HG02885 (cell line): ENCODE results near the gene AUTS2.

ENCODE experiments used
- ATAC-seq: cut with Tn5 transposase; IDR thresholded peaks from one replicate; pipeline ENCODE4 v1.9.1; 2021; ENCODE audit warnings: mild to moderate bottlenecking; ENCODE audit not compliant: unreplicated experiment, poor library complexity

The AUTS2 gene

DNA sequence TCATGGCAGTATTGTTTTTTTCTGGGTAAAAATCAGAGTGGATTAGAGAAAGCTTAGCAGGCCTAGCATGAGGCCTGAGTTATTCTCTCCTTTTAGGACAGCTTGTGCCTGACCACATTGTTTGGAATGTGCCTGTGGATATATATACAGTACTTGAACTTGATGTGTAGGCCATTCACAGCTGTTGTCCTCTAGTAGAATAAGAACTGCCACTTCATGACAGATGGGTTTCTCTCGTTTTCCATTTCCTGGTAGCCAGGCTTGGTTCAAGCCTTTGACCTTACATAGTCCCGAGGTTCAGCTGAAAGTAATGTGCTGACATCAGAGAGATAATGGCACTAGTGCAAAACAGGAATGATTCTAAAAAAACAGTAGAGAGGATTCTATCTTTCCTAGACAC lies 473.9 kb downstream of the AUTS2 start:
- ATAC-seq = no peak

DNA sequence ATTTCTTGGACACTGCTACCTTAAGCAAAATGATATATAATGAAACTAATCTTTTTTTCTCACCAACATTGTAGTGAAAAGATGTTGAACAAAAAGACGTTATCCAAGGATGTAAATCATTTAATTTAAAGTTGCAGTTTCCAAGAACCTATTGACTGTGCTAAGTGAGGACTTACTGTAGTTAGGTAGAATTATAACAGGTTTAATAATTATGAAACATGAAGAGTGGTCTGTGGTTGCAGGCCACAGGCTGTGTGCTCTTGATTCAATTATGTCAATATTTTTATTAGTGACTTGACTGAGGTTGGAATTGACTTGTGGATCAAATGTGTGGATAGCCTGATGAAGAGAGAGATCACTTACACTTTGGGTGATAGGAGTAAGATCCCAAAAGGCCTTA lies 478.1 kb downstream of the AUTS2 start:
- ATAC-seq = no peak

- ATAC-seq = no peak
These were observed 483.9 kb downstream of the AUTS2 start for GRCh38 chr7:70082099-70082611.

DNA sequence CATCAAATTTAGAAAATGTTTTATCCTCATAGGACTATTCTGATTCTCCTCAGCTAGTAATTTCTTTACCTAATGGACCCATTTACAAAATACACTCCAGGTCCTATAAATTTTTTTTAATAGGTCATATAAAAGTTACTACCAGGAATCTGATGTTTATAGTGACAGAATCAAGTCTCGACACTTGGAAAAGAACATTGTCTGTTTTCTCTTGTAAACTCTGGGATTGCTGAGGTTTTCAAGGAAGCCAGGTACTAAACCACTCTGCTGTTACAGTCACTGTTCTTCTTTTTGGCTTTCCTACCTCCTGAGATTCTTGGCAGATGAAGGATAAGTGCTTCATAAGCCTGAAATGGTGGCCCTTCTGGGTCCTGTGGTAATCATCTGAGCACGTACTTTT lies 493.1 kb downstream of the AUTS2 start:
- ATAC-seq = no peak

GRCh38 chr7:70092314-70093204 lies 494.3 kb downstream of the AUTS2 start:
- no peak for ATAC-seq

GRCh38 chr7:70093205-70093904 lies 495.1 kb downstream of the AUTS2 start:
- ATAC-seq = no peak

DNA sequence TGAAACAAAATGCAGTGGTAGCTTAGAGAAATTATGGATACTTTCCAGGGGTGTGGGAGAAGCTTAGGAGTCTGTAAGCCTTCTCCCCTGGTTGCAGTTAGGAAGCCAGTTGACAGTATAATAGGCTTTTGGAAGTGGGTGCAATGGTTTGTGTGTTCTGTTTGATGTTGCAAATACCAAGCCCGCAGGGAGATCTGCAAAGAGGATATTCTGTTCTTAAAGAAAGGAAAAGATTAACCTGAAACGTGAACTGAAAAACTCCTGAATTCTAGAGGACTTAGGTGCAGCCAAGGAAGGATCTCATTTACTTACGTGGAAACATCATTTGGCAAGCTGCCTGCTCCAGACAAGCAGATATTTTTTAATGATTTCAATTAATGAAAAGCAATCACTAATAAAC lies 496.6 kb downstream of the AUTS2 start:
- ATAC-seq = no peak

- no peak for ATAC-seq
These were observed 499.4 kb downstream of the AUTS2 start for GRCh38 chr7:70097645-70098044.

DNA sequence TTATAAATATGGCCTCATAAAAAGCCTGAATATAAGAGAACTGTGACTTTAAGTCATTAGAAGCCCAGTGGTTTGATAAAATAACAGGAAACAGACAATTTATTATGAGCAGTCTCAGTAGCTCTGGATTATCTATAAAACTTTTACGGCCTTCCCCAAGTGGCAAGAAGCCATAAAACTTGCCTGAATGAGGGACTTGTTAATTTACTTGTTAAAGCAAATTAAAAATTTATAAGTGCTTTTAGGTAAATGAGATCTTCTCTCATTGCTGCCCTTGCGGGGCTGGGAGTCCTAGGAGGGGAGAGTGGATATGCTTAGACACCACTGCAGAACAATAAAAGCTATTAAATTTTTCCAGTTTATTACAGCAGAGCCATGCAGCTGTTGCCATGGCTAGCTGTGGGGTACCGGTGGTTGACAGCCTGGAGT lies 499.9 kb downstream of the AUTS2 start:
- ATAC-seq = no peak

DNA sequence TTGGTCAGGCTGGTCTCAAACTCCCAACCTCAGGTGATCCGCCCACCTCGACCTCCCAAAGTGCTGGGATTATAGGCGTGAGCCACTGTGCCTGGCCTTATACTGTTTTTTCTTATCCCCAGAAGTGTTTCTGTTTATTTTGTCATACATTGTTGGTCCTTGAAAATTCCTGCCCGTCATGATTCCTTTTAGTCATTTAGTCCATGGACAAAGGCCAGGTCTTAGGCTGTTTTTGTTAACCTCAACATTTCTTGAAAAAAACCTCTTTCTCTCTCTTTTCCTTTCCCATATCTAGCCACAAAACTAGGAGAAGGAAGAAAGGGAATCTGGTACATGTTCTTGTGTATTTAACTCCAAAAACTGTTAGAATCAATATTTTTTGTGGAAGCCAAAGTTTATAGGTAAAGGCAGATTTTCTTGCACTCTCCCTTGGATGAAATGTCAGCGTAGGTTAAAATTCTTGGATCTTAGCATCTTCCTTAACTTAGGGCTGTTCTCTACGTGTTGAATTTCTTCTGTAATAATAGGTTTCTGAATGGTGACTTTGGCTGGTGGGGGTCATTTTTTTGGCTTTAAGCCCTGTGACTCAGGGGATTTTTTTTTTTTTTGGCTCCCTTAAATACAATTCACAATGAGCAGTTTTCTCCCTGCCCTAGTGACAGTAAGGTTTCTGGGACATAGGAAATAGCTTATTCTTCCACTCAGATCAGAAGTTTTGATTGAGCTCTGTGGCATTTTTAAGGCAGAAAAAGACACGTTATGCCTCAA lies 500.8 kb downstream of the AUTS2 start:
- no peak for ATAC-seq

GRCh38 chr7:70104243-70104642 lies 506.0 kb downstream of the AUTS2 start:
- ATAC-seq = no peak

GRCh38 chr7:70113078-70113477 lies 514.8 kb downstream of the AUTS2 start:
- no peak for ATAC-seq

- no peak for ATAC-seq
These were observed 515.3 kb downstream of the AUTS2 start for GRCh38 chr7:70113536-70113935.

GRCh38 chr7:70114806-70115205 lies 516.5 kb downstream of the AUTS2 start:
- no peak for ATAC-seq

- ATAC-seq = no peak
These were observed 518.0 kb downstream of the AUTS2 start for GRCh38 chr7:70116244-70116643.

DNA sequence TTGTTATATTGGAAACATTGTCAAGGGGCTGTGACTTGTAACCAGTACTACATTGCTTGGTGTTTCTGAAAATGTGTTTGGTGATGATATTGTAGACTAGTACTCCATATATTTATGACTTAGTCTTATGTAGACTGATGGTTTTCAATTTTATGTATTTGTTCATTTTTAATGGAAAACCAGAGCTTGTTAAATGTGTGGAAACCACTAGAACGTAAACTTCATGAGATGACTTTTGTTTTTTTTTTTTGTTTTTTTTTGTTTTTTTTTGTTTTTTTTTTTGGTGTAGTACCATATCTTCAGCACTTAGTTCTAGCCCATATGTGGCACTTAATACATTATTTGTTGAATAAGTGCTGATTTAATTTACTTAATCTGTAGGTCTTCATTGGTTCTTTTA lies 518.6 kb downstream of the AUTS2 start:
- ATAC-seq = no peak

DNA sequence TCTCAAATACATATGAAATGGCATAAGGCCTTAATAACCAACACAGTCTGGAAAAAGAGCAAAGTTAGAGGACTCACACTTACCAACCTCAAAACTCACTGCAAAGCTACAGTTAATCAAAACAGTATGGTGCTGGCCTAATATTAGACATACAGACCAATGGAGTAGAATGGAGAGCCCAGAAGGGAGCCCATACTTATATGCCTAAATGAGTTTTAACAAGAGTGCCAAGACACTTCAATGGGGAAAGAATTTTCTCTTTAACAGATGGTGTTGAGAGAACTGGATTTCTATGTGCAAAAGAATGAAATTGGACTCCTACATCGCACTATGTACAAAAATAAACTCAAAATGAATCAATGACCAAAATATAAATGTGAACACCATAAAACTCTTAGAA lies 522.6 kb downstream of the AUTS2 start:
- ATAC-seq = no peak

- no peak for ATAC-seq
These were observed 533.5 kb downstream of the AUTS2 start for GRCh38 chr7:70131817-70132216.

DNA sequence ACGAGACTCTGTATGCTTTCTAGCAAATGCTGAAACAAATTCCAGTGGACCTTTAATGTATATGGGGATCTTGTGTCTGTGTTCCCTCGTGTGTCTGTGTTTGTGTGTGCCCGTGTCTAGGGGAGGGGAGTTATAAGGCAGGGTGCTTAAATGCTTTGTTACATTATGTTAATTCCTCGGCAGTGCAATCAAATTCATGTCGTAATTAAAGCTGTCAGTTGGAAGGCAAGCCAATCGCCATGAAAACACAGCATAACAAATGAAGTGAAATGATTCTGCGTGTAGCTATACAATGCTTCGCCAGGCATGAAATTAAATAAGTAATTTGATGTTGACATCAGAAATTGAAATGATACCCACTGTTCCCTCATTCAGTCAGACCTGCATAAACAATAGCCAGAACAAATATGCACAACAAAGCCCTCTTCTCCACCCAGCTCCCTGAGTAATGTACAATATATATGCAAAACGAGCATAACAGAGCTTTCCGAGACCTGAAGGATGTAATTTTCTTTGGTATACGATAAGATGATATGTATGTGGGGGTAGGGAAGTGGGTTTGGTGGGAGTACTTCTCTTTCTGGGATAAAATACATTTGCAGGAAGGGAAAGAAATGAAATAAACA lies 534.1 kb downstream of the AUTS2 start:
- ATAC-seq = no peak
